Endothelial cell of umbilical vein (primary cell): ENCODE results near the gene GJA9.

Experiments used
- EZH2 ChIP-seq: IDR thresholded peaks from 2 replicates; pipeline ENCODE4 v1.6.1; 2012; ENCODE audit warnings: borderline replicate concordance, low read depth, mild to moderate bottlenecking, moderate library complexity, low read length, inconsistent platforms; ENCODE audit not compliant: severe bottlenecking
- FOS ChIP-seq: IDR thresholded peaks from 2 replicates; pipeline ENCODE4 v1.6.1; 2011; ENCODE audit warnings: mild to moderate bottlenecking, low read length, moderate library complexity, borderline replicate concordance; ENCODE audit not compliant: insufficient read depth
- GATA2 ChIP-seq: IDR thresholded peaks from 2 replicates; pipeline ENCODE4 v1.7.0; 2011; ENCODE audit warnings: low read depth, mild to moderate bottlenecking, moderate library complexity, mixed read lengths, low read length; ENCODE audit not compliant: insufficient read length, insufficient read depth
- JUN ChIP-seq: IDR thresholded peaks from 2 replicates; pipeline ENCODE4 v1.6.1; 2011; ENCODE audit warnings: borderline replicate concordance, low read depth; ENCODE audit not compliant: insufficient read length, insufficient read depth
- MYC ChIP-seq: IDR thresholded peaks from one replicate; pipeline ENCODE4 v1.6.1; 2011; ENCODE audit warnings: mild to moderate bottlenecking, low read depth, low read length
- POLR2A ChIP-seq: IDR thresholded peaks from 2 replicates; pipeline ENCODE4 v1.6.1; 2012; ENCODE audit warnings: low read depth, mild to moderate bottlenecking, control low read depth, low read length
- POLR2AphosphoS5 ChIP-seq: IDR thresholded peaks from 2 replicates; pipeline ENCODE4 v1.6.1; 2012; ENCODE audit warnings: low read depth, mild to moderate bottlenecking, control low read depth, low read length, moderate library complexity; ENCODE audit not compliant: insufficient read depth
- TF ChIP-seq, protein P1 (sequence below), 2 donors: IDR thresholded peaks; 1 replicate in 1 of 2; 2 replicates in 1 of 2; pipeline ENCODE4 v1.5.1; 2011; ENCODE audit warnings: low read length in 2 of 2, mild to moderate bottlenecking in 2 of 2, moderate library complexity in 2 of 2, control low read depth in 1 of 2, inconsistent platforms in 1 of 2, low read depth in 1 of 2; ENCODE audit not compliant: insufficient read depth in 1 of 2; ENCODE audit errors: extremely low read depth in 1 of 2
- TF ChIP-seq, protein P2 (sequence below): IDR thresholded peaks from 2 replicates; pipeline ENCODE4 v1.6.1; 2011; ENCODE audit not compliant: insufficient read depth, insufficient read length

DNA sequence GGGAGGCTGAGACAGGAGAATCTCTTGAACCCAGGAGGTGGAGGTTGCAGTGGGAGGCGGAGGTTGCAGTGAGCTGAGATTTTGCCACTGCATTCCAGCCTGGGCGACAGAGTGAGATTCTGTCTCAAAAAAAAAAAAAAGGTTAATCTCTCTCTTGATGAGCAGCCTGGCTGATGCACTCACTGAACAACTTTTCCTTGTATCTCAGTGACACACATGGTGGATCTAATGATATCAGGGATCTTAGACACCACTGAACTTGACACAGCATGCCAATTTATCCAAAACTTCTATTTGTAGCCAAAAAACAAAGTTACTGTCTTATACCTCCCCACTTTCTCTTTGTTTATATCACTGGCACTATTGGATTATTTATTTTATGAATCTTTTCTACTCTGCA is 44.0 kb upstream of the GJA9 start:
- TF ChIP-seq POLR2AphosphoS5 (no peak), EZH2 (no peak), POLR2A (no peak), MYC (no peak), JUN (no peak), GATA2 (no peak), FOS (no peak)
- TF ChIP-seq, protein P1, sequence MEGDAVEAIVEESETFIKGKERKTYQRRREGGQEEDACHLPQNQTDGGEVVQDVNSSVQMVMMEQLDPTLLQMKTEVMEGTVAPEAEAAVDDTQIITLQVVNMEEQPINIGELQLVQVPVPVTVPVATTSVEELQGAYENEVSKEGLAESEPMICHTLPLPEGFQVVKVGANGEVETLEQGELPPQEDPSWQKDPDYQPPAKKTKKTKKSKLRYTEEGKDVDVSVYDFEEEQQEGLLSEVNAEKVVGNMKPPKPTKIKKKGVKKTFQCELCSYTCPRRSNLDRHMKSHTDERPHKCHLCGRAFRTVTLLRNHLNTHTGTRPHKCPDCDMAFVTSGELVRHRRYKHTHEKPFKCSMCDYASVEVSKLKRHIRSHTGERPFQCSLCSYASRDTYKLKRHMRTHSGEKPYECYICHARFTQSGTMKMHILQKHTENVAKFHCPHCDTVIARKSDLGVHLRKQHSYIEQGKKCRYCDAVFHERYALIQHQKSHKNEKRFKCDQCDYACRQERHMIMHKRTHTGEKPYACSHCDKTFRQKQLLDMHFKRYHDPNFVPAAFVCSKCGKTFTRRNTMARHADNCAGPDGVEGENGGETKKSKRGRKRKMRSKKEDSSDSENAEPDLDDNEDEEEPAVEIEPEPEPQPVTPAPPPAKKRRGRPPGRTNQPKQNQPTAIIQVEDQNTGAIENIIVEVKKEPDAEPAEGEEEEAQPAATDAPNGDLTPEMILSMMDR (IDR thresholded peaks at IDR 0.05; ENCODE audit: extremely low read depth in 1 of 2, insufficient read depth in 1 of 2, low read depth in 1 of 2, low read length in 2 of 2): no peak
- TF ChIP-seq, protein P2, sequence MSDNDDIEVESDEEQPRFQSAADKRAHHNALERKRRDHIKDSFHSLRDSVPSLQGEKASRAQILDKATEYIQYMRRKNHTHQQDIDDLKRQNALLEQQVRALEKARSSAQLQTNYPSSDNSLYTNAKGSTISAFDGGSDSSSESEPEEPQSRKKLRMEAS: no peak
